ENCODE data around the gene CYTH3. TPM values are rescaled to one million over a fixed set of nuclear protein-coding genes. Genes with fewer than 3 reads are reported as not detected.

The CYTH3 gene
- total RNA-seq, 1 donor from 2014 or later: 24.9 TPM

DNA sequence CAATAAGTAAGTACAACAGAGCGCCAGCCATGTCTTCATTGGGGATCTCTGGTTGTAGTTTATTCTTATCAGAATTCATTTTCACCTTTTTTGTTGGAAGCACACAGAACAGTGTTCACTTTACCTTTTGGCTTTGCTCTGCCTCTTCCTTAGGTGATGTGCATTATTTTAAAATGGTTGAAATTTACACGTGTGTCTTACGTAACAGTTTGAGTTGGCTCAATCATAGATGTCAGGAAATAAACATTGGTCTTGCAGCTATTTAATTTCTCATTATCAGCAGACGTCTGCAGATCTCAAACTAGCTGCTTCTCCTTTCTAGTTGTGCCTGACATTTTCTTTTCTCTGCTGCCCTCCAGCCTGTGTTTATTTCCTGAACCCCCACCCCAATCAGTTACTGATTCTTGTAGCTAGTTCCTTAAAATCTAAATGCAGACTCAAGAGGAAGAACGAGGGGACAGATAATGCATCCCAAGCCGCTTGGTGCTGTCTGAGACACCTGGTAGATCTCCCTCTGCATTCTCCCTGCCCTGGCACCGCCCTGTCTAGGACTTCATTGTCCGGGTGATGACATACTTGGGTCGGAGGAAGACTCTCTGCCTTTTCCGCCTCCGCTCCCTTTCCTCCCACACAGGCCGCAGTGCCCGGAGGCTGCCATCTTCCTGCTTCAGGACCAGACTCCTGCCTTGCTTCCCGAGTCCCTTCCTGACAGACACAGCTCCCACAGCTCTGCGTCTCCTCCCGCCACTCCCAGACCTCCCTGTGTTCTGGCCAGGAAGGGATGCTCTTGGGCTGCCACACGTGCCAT, 133.0 kb downstream of the CYTH3 start:
- TF ChIP-seq, protein P1, sequence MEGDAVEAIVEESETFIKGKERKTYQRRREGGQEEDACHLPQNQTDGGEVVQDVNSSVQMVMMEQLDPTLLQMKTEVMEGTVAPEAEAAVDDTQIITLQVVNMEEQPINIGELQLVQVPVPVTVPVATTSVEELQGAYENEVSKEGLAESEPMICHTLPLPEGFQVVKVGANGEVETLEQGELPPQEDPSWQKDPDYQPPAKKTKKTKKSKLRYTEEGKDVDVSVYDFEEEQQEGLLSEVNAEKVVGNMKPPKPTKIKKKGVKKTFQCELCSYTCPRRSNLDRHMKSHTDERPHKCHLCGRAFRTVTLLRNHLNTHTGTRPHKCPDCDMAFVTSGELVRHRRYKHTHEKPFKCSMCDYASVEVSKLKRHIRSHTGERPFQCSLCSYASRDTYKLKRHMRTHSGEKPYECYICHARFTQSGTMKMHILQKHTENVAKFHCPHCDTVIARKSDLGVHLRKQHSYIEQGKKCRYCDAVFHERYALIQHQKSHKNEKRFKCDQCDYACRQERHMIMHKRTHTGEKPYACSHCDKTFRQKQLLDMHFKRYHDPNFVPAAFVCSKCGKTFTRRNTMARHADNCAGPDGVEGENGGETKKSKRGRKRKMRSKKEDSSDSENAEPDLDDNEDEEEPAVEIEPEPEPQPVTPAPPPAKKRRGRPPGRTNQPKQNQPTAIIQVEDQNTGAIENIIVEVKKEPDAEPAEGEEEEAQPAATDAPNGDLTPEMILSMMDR (IDR thresholded peaks at IDR 0.05; ENCODE audit: insufficient read depth, low read length, poor library complexity, severe bottlenecking): no peak
- no peaks in the 10 kb centered on the region for H3K36me3 ChIP-seq (ENCODE audit: control insufficient read depth, insufficient read depth, low read length)
- H3K4me3 ChIP-seq (ENCODE audit: low read depth, low read length): no peak overlapping the region
- no peak for DNase-seq (ENCODE audit: low read depth)
- H3K27me3 ChIP-seq (ENCODE audit: control insufficient read depth, insufficient read depth, low read length): no peaks in the 10 kb centered on the region

DNA sequence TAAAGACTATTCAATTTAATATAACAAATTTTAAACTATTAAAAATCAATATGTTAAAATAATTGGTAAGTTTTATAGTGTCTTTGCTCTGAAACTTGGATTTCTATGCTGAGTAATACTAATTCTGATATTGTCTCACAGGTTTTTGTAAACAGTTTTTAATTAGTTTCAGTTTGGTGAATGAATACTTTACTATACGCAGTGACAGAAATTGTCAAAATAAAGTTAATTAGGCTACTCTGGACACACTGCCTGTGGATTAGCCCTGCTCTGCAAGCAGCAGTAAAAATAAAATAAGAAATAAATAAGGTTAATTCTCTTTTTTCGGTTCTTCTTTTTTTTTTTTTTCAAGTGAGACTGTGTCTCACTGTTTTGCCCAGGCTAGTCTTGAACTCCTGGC, 135.9 kb downstream of the CYTH3 start:
- no peak for DNase-seq (ENCODE audit: low read depth)
- H3K36me3 ChIP-seq (ENCODE audit: control insufficient read depth, insufficient read depth, low read length): no peaks in the 10 kb centered on the region
- H3K27me3 ChIP-seq (ENCODE audit: control insufficient read depth, insufficient read depth, low read length): no peaks in the 10 kb centered on the region

DNA sequence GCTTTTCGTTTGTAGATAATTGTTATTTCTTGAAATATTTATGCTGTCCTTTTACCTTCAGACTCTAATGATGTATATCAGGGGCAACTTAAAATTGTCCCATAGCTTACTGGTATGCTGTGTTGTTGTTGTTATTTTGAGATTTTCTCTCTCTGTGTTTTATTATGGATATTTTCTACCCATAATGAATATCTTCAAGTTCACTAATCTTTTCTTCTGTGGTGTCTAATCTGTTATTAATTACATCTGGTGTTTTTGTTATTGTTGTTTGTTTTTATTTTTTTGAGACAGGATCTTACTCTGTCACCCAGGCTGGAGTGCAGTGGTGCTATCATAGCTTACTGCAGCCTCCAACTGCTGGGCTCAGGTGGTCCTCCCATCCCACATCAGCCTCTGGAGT, 139.2 kb downstream of the CYTH3 start:
- TF ChIP-seq, protein P1 (IDR thresholded peaks at IDR 0.05; ENCODE audit: insufficient read depth, low read length, poor library complexity, severe bottlenecking): no peak
- no peak for DNase-seq (ENCODE audit: low read depth)
- Histone ChIP-seq H3K36me3 (ENCODE audit: control insufficient read depth, insufficient read depth, low read length) (no peaks in the 10 kb centered on the region), H3K27me3 (ENCODE audit: control insufficient read depth, insufficient read depth, low read length) (no peaks in the 10 kb centered on the region), H3K4me3 (ENCODE audit: low read depth, low read length) (no peak overlapping the region)

More for the DNA sequence above, 135.9 kb downstream of the CYTH3 start:
- TF ChIP-seq, protein P1 (IDR thresholded peaks at IDR 0.05; ENCODE audit: insufficient read depth, low read length, poor library complexity, severe bottlenecking): no peak
- no peak overlapping the region for H3K4me3 ChIP-seq (ENCODE audit: low read depth, low read length)

DNA sequence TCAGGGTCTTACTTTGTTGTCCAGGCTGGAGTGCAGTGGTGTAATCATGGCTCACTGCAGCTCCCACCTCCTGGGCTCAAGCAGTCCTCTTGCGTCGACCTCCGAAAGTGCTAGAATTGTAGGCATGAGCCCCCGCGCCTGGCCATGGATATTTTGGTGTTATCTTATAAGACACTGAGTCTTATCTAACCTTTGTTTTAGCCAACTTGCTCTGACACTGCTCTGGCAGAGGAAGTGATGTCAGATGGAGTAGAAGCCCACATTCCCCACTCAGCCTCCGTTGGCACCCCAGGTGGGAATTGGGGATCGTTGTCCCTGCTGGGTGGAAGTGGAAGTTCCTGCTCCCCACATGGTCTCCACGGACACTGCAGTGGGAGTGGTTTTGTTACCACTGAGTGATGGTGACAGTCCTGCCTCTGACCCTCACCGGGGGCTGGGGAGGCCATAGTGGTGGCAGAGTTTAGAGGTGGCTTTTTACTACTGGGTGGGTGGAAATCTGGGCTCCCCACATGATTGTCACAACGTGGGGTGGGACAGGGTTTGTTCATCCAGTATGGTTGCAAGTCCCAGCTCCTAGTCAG, 142.3 kb downstream of the CYTH3 start:
- H3K27me3 ChIP-seq (ENCODE audit: control insufficient read depth, insufficient read depth, low read length): no peaks in the 10 kb centered on the region
- DNase-seq (ENCODE audit: low read depth): no peak
- no peaks in the 10 kb centered on the region for H3K36me3 ChIP-seq (ENCODE audit: control insufficient read depth, insufficient read depth, low read length)

DNA sequence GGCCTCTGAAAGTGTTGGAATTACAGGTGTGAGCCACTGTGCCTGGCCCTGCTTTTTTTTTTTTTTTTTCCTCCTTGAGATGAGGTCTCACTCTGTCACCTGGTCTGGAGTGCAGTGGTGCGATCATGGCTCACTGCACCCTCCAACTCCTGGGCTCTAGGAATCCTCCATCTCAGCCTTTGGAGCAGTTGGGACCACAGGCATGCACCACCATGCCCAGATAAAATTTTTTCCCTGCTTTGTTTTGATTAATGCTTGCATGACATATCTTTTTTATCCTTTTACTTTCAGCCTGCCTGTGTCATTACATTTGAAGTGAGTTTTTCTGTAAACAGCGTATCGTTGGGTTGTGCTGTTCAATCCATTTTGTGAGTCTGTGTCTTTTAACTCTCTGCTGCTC, 144.2 kb downstream of the CYTH3 start:
- no peak overlapping the region for H3K4me3 ChIP-seq (ENCODE audit: low read depth, low read length)
- no peaks in the 10 kb centered on the region for H3K36me3 ChIP-seq (ENCODE audit: control insufficient read depth, insufficient read depth, low read length)
- no peaks in the 10 kb centered on the region for H3K27me3 ChIP-seq (ENCODE audit: control insufficient read depth, insufficient read depth, low read length)
- TF ChIP-seq, protein P1 (IDR thresholded peaks at IDR 0.05; ENCODE audit: insufficient read depth, low read length, poor library complexity, severe bottlenecking): no peak
- no peak for DNase-seq (ENCODE audit: low read depth)

More for the DNA sequence above, 142.3 kb downstream of the CYTH3 start:
- TF ChIP-seq, protein P1 (IDR thresholded peaks at IDR 0.05; ENCODE audit: insufficient read depth, low read length, poor library complexity, severe bottlenecking): no peak
- no peak overlapping the region for H3K4me3 ChIP-seq (ENCODE audit: low read depth, low read length)
